ENCODE data around the gene COMMD7.

COMMD7 gene

GRCh38 chr20:32787168-32787567 is 43.9 kb upstream of the COMMD7 start:
- TF ChIP-seq CTCF (IDR thresholded peaks at IDR 0.05; ENCODE audit: low read depth, low read length, missing control alignments): no peak
- Histone ChIP-seq H3K36me3 (replicated peaks) (no peaks in the 10 kb centered on the region), H3K27me3 (replicated peaks) (no peaks in the 10 kb centered on the region), H3K27ac (no peak overlapping the region), H3K4me3 (ENCODE audit: low read depth, low read length) (no peak overlapping the region)
- DNase-seq: no peak
- in situ Hi-C loops (cut with HindIII; ENCODE audit: low pct_ligation_motif_present, low sequenced_read_pairs): no loop called here

GRCh38 chr20:32786059-32786760 is 42.9 kb upstream of the COMMD7 start:
- H3K36me3 ChIP-seq (replicated peaks): no peaks in the 10 kb centered on the region
- no peak overlapping the region for H3K27ac ChIP-seq
- no peak for TF ChIP-seq CTCF (IDR thresholded peaks at IDR 0.05; ENCODE audit: low read depth, low read length, missing control alignments)
- no peaks in the 10 kb centered on the region for H3K27me3 ChIP-seq (replicated peaks)
- no peak for DNase-seq
- in situ Hi-C loops (cut with HindIII; ENCODE audit: low pct_ligation_motif_present, low sequenced_read_pairs): no loop called here
- H3K4me3 ChIP-seq (ENCODE audit: low read depth, low read length): no peak overlapping the region

DNA sequence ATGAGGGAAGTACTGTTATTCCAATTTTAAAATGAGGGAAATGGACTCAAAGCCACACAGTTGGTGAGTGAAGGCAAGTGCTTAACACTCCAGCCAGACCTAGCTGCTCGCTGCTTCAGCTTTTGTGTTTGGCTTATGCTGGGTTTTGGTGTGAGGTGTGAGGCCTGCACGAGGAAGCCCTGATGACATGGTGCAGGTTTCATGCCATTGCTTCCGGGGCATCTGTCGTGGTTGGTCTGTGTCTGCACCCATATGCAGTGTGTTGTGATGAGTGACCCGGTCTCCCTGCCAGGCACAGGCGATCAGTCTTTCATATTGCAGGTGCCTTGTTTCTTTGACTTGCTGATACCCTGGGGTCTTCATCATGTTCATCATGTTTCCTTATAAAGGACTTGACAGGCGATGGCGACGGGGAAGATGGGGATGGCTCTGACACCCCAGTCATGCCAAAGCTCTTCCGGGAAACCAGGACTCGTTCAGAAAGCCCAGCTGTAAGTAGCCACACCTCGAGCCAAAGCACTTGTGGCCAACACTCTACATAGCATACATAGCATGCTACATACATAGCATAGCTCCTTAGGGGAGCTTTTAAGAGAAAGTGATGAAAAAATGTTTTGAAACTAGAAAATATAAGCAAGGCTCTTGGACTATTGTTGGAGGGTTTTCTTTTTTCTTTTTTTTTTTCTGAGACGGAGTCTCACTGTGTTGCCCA is 41.3 kb upstream of the COMMD7 start:
- H3K27me3 ChIP-seq (replicated peaks): no peaks in the 10 kb centered on the region
- DNase-seq: no peak
- no peak overlapping the region for H3K4me3 ChIP-seq (ENCODE audit: low read depth, low read length)
- H3K36me3 ChIP-seq (replicated peaks): no peaks in the 10 kb centered on the region
- no peak overlapping the region for H3K27ac ChIP-seq
- in situ Hi-C loops (cut with HindIII; ENCODE audit: low pct_ligation_motif_present, low sequenced_read_pairs): no loop called here
- no peak for TF ChIP-seq CTCF (IDR thresholded peaks at IDR 0.05; ENCODE audit: low read depth, low read length, missing control alignments)

- no peak for TF ChIP-seq CTCF (IDR thresholded peaks at IDR 0.05; ENCODE audit: low read depth, low read length, missing control alignments)
These were observed 37.7 kb upstream of the COMMD7 start for GRCh38 chr20:32780749-32781655.

GRCh38 chr20:32780278-32780677 is 37.0 kb upstream of the COMMD7 start:
- no peak overlapping the region for H3K4me3 ChIP-seq (ENCODE audit: low read depth, low read length)
- H3K27me3 ChIP-seq (replicated peaks): no peaks in the 10 kb centered on the region
- no peak overlapping the region for H3K27ac ChIP-seq
- no peak for TF ChIP-seq CTCF (IDR thresholded peaks at IDR 0.05; ENCODE audit: low read depth, low read length, missing control alignments)
- DNase-seq: no peak
- no peaks in the 10 kb centered on the region for H3K36me3 ChIP-seq (replicated peaks)
- in situ Hi-C loops (cut with HindIII; ENCODE audit: low pct_ligation_motif_present, low sequenced_read_pairs): no loop called here

More at GRCh38 chr20:32780749-32781655, 37.7 kb upstream of the COMMD7 start:
- H3K36me3 ChIP-seq (replicated peaks): no peaks in the 10 kb centered on the region
- no peak overlapping the region for H3K4me3 ChIP-seq (ENCODE audit: low read depth, low read length)
- no peak for DNase-seq
- in situ Hi-C loops (cut with HindIII; ENCODE audit: low pct_ligation_motif_present, low sequenced_read_pairs): no loop called here
- no peaks in the 10 kb centered on the region for H3K27me3 ChIP-seq (replicated peaks)
- H3K27ac ChIP-seq: no peak overlapping the region
